ENCODE measurements around the gene FOXF2. TPM values are rescaled to one million over a fixed set of nuclear protein-coding genes. Genes with fewer than 3 reads are reported as not detected.

FOXF2 gene
- total RNA-seq, 2 donors from 2014 or later = 4.9 to 14.1 TPM

DNA sequence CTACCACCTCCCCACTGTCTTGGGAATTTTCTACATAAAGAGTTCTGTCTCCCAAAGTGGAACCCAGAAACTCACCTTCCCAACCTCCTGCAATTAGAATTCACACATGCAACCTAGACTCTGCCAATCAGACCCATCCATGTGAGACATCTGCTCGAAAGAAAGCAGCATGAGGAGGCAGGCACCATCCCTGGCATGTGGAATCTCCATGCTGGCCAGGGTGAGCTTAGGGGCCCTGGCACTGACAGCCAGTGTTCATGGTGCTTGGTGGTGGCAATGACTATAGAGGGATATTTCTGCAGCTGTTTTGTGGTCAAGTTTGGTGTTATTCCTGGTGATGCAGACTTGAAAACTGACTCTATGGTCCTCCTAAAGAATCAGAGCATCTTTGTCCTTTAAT lies 17.4 kb upstream of the FOXF2 start:
- DNase-seq (ENCODE audit: low spot score) = no peak

DNA sequence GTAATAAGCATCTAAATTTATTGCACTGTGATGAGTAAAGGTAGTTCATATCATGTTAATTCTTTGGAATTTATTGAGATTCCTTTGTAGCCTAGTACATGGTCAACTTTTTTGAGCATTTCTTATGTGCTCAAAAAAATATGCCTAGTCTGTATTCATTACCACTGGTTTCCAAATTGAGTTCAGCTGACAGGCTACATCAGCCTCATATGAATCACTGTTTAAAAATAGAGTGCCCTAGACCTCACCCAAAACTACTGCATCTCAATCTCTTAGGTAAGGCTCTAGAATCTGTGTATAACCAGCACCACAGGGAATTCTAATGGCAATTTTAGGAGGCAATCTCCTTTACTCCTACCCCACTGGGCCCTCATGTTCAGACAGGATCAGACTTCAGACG lies 16.7 kb upstream of the FOXF2 start:
- WGBS = 89% methylated on average over 1 of the region's 1 CpG
- intact Hi-C loops (cut with DNase I) = no loop called here
- H3K4me3 ChIP-seq = no peak overlapping the region
- TF ChIP-seq POLR2A (IDR thresholded peaks at IDR 0.05) (no peak), POLR2AphosphoS5 (IDR thresholded peaks at IDR 0.05) (no peak)
- TF ChIP-seq, protein P1, sequence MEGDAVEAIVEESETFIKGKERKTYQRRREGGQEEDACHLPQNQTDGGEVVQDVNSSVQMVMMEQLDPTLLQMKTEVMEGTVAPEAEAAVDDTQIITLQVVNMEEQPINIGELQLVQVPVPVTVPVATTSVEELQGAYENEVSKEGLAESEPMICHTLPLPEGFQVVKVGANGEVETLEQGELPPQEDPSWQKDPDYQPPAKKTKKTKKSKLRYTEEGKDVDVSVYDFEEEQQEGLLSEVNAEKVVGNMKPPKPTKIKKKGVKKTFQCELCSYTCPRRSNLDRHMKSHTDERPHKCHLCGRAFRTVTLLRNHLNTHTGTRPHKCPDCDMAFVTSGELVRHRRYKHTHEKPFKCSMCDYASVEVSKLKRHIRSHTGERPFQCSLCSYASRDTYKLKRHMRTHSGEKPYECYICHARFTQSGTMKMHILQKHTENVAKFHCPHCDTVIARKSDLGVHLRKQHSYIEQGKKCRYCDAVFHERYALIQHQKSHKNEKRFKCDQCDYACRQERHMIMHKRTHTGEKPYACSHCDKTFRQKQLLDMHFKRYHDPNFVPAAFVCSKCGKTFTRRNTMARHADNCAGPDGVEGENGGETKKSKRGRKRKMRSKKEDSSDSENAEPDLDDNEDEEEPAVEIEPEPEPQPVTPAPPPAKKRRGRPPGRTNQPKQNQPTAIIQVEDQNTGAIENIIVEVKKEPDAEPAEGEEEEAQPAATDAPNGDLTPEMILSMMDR (IDR thresholded peaks at IDR 0.05) = no peak
- no peak for DNase-seq (ENCODE audit: low spot score)
- no peaks in the 10 kb centered on the region for H3K36me3 ChIP-seq
- no peak overlapping the region for H3K27ac ChIP-seq
- peaks cover 7% of the 10 kb centered on the region for H3K27me3 ChIP-seq (replicated peaks; ENCODE audit: insufficient read depth)
- H3K9me3 ChIP-seq = no peaks in the 10 kb centered on the region
- no peaks in the 10 kb centered on the region for H3K4me1 ChIP-seq (replicated peaks)

More for the DNA sequence above, 17.4 kb upstream of the FOXF2 start:
- no peak overlapping the region for H3K27ac ChIP-seq
- peaks cover 2% of the 10 kb centered on the region for H3K27me3 ChIP-seq (replicated peaks; ENCODE audit: insufficient read depth)
- no peaks in the 10 kb centered on the region for H3K4me1 ChIP-seq (replicated peaks)
- whole genome bisulfite sequencing = 71% methylated on average over 1 of the region's 1 CpG
- intact Hi-C loops (cut with DNase I) = no loop called here
- H3K9me3 ChIP-seq = no peaks in the 10 kb centered on the region
- H3K4me3 ChIP-seq = no peak overlapping the region
- TF ChIP-seq POLR2A (IDR thresholded peaks at IDR 0.05) = no peak
- TF ChIP-seq, protein P1 (IDR thresholded peaks at IDR 0.05) = no peak
- no peak for TF ChIP-seq POLR2AphosphoS5 (IDR thresholded peaks at IDR 0.05)
- H3K36me3 ChIP-seq = no peaks in the 10 kb centered on the region

DNA sequence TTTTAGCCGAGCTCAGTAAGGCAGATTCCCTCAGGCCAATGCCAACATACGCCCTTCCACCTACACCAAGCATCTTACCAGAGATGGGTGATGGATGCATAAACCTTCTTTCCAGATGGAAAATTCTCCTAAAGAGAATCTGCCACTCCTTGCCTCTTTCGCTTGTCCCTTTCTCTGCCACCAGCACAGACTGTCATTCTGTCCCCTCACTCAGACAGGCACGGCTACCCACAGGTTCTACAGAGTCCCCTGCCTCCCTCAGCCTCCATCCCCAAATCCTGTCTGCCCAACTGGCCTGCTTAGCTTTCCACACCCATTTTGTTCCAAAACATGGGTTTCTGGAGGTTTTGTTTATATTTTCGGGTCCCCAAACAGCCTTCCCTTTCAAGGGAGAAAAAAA lies 12.7 kb upstream of the FOXF2 start:
- Histone ChIP-seq H3K27me3 (replicated peaks; ENCODE audit: insufficient read depth) (peaks cover 25% of the 10 kb centered on the region), H3K4me3 (no peak overlapping the region), H3K9me3 (no peaks in the 10 kb centered on the region), H3K4me1 (replicated peaks) (no peaks in the 10 kb centered on the region), H3K27ac (no peak overlapping the region), H3K36me3 (no peaks in the 10 kb centered on the region)
- WGBS = 45% methylated on average over 5 of the region's 5 CpGs
- intact Hi-C loops (cut with DNase I) = no loop called here
- DNase-seq (ENCODE audit: low spot score) = no peak
- TF ChIP-seq POLR2A (IDR thresholded peaks at IDR 0.05) = no peak
- TF ChIP-seq, protein P1 (IDR thresholded peaks at IDR 0.05) = no peak
- TF ChIP-seq POLR2AphosphoS5 (IDR thresholded peaks at IDR 0.05) = no peak

DNA sequence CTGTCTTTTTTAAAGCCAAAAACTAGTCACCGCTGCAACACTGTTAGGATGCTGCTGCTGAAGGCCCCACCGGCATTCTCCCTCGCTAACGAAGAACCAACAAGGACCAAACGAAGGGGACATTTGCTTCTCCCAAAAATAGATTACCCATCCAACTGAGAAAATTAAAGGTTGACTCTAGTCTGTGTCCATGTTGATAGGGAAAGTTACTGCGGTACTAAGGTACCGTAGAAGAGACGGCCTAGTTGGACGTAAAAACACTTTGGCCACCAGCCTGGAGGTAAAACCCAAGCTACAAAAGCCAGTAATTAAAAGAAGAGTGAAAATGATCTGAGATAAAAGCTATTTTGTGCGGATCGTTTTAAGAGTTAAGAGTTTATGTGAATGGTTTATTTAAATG lies 11.8 kb upstream of the FOXF2 start:
- DNase-seq (ENCODE audit: low spot score) = no peak
- peaks cover 29% of the 10 kb centered on the region for H3K27me3 ChIP-seq (replicated peaks; ENCODE audit: insufficient read depth)
- intact Hi-C loops (cut with DNase I) = no loop called here
- no peak overlapping the region for H3K4me3 ChIP-seq
- no peak overlapping the region for H3K27ac ChIP-seq
- TF ChIP-seq POLR2A (IDR thresholded peaks at IDR 0.05) (no peak), POLR2AphosphoS5 (IDR thresholded peaks at IDR 0.05) (no peak)
- TF ChIP-seq, protein P1 (IDR thresholded peaks at IDR 0.05) = no peak
- WGBS = 31% methylated on average over 11 of the region's 11 CpGs
- no peaks in the 10 kb centered on the region for H3K9me3 ChIP-seq
- H3K4me1 ChIP-seq (replicated peaks) = no peaks in the 10 kb centered on the region
- no peaks in the 10 kb centered on the region for H3K36me3 ChIP-seq

DNA sequence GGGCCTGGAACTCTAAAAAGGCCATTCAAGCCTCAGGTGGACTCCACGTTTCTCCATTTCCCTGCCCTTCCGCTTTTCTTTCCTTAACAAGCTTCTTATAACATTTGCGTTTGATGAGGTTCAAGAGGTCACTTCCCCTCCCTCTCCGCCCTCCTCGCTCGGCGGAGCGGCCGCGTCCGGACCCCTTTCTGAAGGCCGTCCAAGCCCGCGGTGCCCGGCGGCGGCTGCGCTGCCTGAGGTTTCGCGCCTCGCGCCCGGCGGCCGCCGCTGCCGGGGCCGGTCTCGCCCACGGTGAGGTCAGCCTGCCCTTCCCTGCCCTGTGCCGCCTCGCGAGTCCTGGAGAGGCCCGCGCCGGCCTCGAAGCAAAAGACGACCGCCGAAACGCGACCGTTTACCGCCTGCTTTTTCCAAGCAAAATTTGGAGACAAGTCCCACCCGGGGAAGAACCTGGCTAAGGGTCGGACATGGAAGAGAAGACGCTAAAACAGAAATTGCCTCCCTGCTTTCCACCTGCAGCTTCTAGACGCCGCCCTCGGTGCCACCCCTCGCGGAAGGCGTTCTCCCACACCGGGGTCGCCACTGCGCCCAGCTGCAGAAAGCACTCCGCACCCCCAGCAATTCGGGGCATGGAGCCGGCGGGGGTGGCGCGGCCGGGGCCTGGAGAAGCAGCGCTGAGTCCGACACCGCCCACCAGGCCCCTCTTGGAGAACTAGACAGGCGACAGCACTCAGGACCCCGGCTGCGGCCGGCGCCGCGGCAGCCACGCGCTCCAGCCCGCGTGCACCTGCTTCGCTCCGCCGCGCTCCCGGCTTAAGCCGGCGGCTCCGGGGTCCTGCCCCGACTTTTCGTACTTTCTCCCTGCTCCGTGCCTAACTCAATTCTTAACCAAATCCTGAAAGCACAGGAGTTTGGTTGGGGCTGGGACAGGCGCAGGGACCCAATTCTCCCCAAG lies 11.0 kb upstream of the FOXF2 start:
- Histone ChIP-seq H3K4me1 (replicated peaks) (no peaks in the 10 kb centered on the region), H3K9me3 (no peaks in the 10 kb centered on the region), H3K27me3 (replicated peaks; ENCODE audit: insufficient read depth) (peaks cover 37% of the 10 kb centered on the region), H3K4me3 (no peak overlapping the region), H3K36me3 (no peaks in the 10 kb centered on the region), H3K27ac (no peak overlapping the region)
- 8% methylated on average over 77 of the region's 89 CpGs for WGBS
- TF ChIP-seq POLR2A (IDR thresholded peaks at IDR 0.05) = no peak
- no peak for DNase-seq (ENCODE audit: low spot score)
- intact Hi-C loops (cut with DNase I) = no loop called here

Data from prostate gland (tissue), 2 donors.